Epithelial cell of esophagus (primary cell): ENCODE data around the gene BAZ1B.
"Not testable (repeated sequence)": the region's sequence is repeated elsewhere in the genome, so short reads cannot be mapped to it uniquely, and the experiment has no call there.

ENCODE experiments used
- DNase-seq: peaks from one replicate; pipeline ENCODE4 v3.0.0; 2010; ENCODE audit warnings: low read depth
- H3K4me3 ChIP-seq: 2 replicates; pipeline ENCODE4 v1.5.1; 2011; ENCODE audit warnings: mild to moderate bottlenecking, low read length, control low read depth
- CTCF ChIP-seq: IDR thresholded peaks from 2 replicates; pipeline ENCODE4 v1.5.1; 2011; ENCODE audit warnings: low read depth, mild to moderate bottlenecking, low read length, control low read depth, inconsistent platforms; ENCODE audit not compliant: insufficient read depth; ENCODE audit errors: missing control alignments

BAZ1B gene

GRCh38 chr7:73507556-73507955, 14.5 kb downstream of the BAZ1B start:
- no peak overlapping the region for H3K4me3 ChIP-seq

GRCh38 chr7:73504920-73505319, 17.2 kb downstream of the BAZ1B start:
- H3K4me3 ChIP-seq, result no peak overlapping the region
- no peak for DNase-seq
- no peak for TF ChIP-seq CTCF

More at GRCh38 chr7:73507556-73507955, 14.5 kb downstream of the BAZ1B start:
- no peak for DNase-seq
- no peak for TF ChIP-seq CTCF

GRCh38 chr7:73504017-73504416, 18.1 kb downstream of the BAZ1B start:
- H3K4me3 ChIP-seq, result no peak overlapping the region
- no peak for DNase-seq
- TF ChIP-seq CTCF, result no peak

- DNase-seq, result no peak
- TF ChIP-seq CTCF, result no peak
- no peak overlapping the region for H3K4me3 ChIP-seq
These were observed 18.9 kb downstream of the BAZ1B start for GRCh38 chr7:73503229-73503628.

- no peak for TF ChIP-seq CTCF
- H3K4me3 ChIP-seq, result no peak overlapping the region
- no peak for DNase-seq
These were observed 25.5 kb downstream of the BAZ1B start for GRCh38 chr7:73496626-73497025.

GRCh38 chr7:73495507-73495906, 26.6 kb downstream of the BAZ1B start:
- H3K4me3 ChIP-seq, DNase-seq: not testable (repeated sequence)

- H3K4me3 ChIP-seq, result no peak overlapping the region
- DNase-seq, result no peak
- no peak for TF ChIP-seq CTCF
These were observed 32.1 kb downstream of the BAZ1B start for GRCh38 chr7:73489976-73490375.

GRCh38 chr7:73487486-73487885, 34.6 kb downstream of the BAZ1B start:
- no peak for TF ChIP-seq CTCF
- H3K4me3 ChIP-seq, result no peak overlapping the region
- DNase-seq, result no peak
